ENCODE results near the gene SP4.
A peak's percentile ranks its signal among the peaks of the same experiment; 100 is the strongest.

SP4 gene

GRCh38 chr7:21542891-21543527 is 115.1 kb downstream of the SP4 start, which contains the start of gene DNAH11:
DNAH11 (plus strand) TSS chr7:21543039; CDS start chr7:21543246, 207 bp downstream.
- H3K4me3 ChIP-seq (ENCODE audit: low read length) = peak within 1 kb of the TSS; percentile 56
- peak; percentile 14 for TF ChIP-seq CTCF (conservative IDR thresholded peaks at IDR 0.05; ENCODE audit: low read depth, low read length)
- DNase-seq (ENCODE audit: low read depth) = peak; percentile 7

- TF ChIP-seq CTCF (conservative IDR thresholded peaks at IDR 0.05; ENCODE audit: low read depth, low read length) = no peak
- H3K4me3 ChIP-seq (ENCODE audit: low read length) = peak overlapping the region; percentile 56
- DNase-seq (ENCODE audit: low read depth) = no peak
Measured at GRCh38 chr7:21543528-21544302, 115.8 kb downstream of the SP4 start.

- no peak for DNase-seq (ENCODE audit: low read depth)
- H3K4me3 ChIP-seq (ENCODE audit: low read length) = peak overlapping the region; percentile 56
- no peak for TF ChIP-seq CTCF (conservative IDR thresholded peaks at IDR 0.05; ENCODE audit: low read depth, low read length)
Measured at GRCh38 chr7:21544303-21544656, 116.4 kb downstream of the SP4 start.

- no peak for TF ChIP-seq CTCF (conservative IDR thresholded peaks at IDR 0.05; ENCODE audit: low read depth, low read length)
- no peak overlapping the region for H3K4me3 ChIP-seq (ENCODE audit: low read length)
- DNase-seq (ENCODE audit: low read depth) = no peak
Measured at GRCh38 chr7:21544715-21545114, 116.8 kb downstream of the SP4 start.

- H3K4me3 ChIP-seq (ENCODE audit: low read length) = no peak overlapping the region
- no peak for TF ChIP-seq CTCF (conservative IDR thresholded peaks at IDR 0.05; ENCODE audit: low read depth, low read length)
- DNase-seq (ENCODE audit: low read depth) = no peak
Measured at GRCh38 chr7:21547501-21547900, 119.6 kb downstream of the SP4 start.

GRCh38 chr7:21548491-21548890 is 120.6 kb downstream of the SP4 start:
- TF ChIP-seq CTCF (conservative IDR thresholded peaks at IDR 0.05; ENCODE audit: low read depth, low read length) = no peak
- H3K4me3 ChIP-seq (ENCODE audit: low read length) = no peak overlapping the region
- no peak for DNase-seq (ENCODE audit: low read depth)

GRCh38 chr7:21550076-21550475 is 122.2 kb downstream of the SP4 start:
- no peak for TF ChIP-seq CTCF (conservative IDR thresholded peaks at IDR 0.05; ENCODE audit: low read depth, low read length)
- no peak overlapping the region for H3K4me3 ChIP-seq (ENCODE audit: low read length)
- no peak for DNase-seq (ENCODE audit: low read depth)
